ENCODE measurements around the gene LIMS1. TPM values are rescaled to one million over a fixed set of nuclear protein-coding genes. Genes with fewer than 3 reads are reported as not detected.
"Not testable (repeated sequence)": the region's sequence is repeated elsewhere in the genome, so short reads cannot be mapped to it uniquely, and the experiment has no call there.

LIMS1 gene
- total RNA-seq, 1 experiment from 2014 or later, result 56.1 TPM

GRCh38 chr2:108586116-108586515, 51.8 kb downstream of the LIMS1 start:
- peak; percentile 43 for DNase-seq (ENCODE audit: low read depth)

GRCh38 chr2:108586631-108587030, 52.4 kb downstream of the LIMS1 start:
- DNase-seq (ENCODE audit: low read depth), result peak; percentile 23

- peak; percentile 88 for DNase-seq (ENCODE audit: low read depth)
These were observed 53.4 kb downstream of the LIMS1 start for GRCh38 chr2:108587621-108588020.

GRCh38 chr2:108588070-108588668, 53.9 kb downstream of the LIMS1 start:
- DNase-seq (ENCODE audit: low read depth), result no peak

GRCh38 chr2:108589372-108589771, 55.1 kb downstream of the LIMS1 start:
- no peak for DNase-seq (ENCODE audit: low read depth)

- DNase-seq (ENCODE audit: low read depth), result no peak
These were observed 55.5 kb downstream of the LIMS1 start for GRCh38 chr2:108589781-108590180.

GRCh38 chr2:108591163-108591562, 56.9 kb downstream of the LIMS1 start:
- DNase-seq (ENCODE audit: low read depth), result no peak

- DNase-seq (ENCODE audit: low read depth), result peak; percentile 92
These were observed 59.4 kb downstream of the LIMS1 start for GRCh38 chr2:108593547-108594098.

GRCh38 chr2:108594132-108594981, 60.1 kb downstream of the LIMS1 start:
- DNase-seq (ENCODE audit: low read depth), result peak; percentile 95

- peak; percentile 100 for DNase-seq (ENCODE audit: low read depth)
These were observed 60.8 kb downstream of the LIMS1 start for GRCh38 chr2:108594982-108595464.

GRCh38 chr2:108595771-108596170, 61.5 kb downstream of the LIMS1 start:
- DNase-seq (ENCODE audit: low read depth), result peak; percentile 53

- peak; percentile 68 for DNase-seq (ENCODE audit: low read depth)
These were observed 63.0 kb downstream of the LIMS1 start for GRCh38 chr2:108597105-108597744.

GRCh38 chr2:108601199-108601598, 66.9 kb downstream of the LIMS1 start:
- not testable (repeated sequence) for DNase-seq (ENCODE audit: low read depth)

GRCh38 chr2:108602422-108602821, 68.2 kb downstream of the LIMS1 start:
- no peak for DNase-seq (ENCODE audit: low read depth)

GRCh38 chr2:108604196-108604595, 69.9 kb downstream of the LIMS1 start:
- peak; percentile 57 for DNase-seq (ENCODE audit: low read depth)

GRCh38 chr2:108605947-108606346, 71.7 kb downstream of the LIMS1 start:
- DNase-seq (ENCODE audit: low read depth), result no peak

- DNase-seq (ENCODE audit: low read depth), result peak; percentile 54
These were observed 73.5 kb downstream of the LIMS1 start for GRCh38 chr2:108607706-108608301.

- DNase-seq (ENCODE audit: low read depth), result no peak
These were observed 76.8 kb downstream of the LIMS1 start for GRCh38 chr2:108611021-108611420.

GRCh38 chr2:108612153-108612513, 77.9 kb downstream of the LIMS1 start:
- DNase-seq (ENCODE audit: low read depth), result no peak

- no peak for DNase-seq (ENCODE audit: low read depth)
These were observed 78.4 kb downstream of the LIMS1 start for GRCh38 chr2:108612514-108613183.
